HG02623 (cell line): ENCODE measurements around the gene PITX3.

Experiments used
- ATAC-seq: cut with Tn5 transposase; IDR thresholded peaks from one replicate; pipeline ENCODE4 v1.9.1; 2021; ENCODE audit warnings: moderate library complexity; ENCODE audit not compliant: unreplicated experiment

Gene PITX3

GRCh38 chr10:102241444-102242117, at the start of gene PITX3:
PITX3 (minus strand) TSS chr10:102241512; CDS start chr10:102232080, 9,432 bp downstream.
- ATAC-seq: no peak

- no peak for ATAC-seq
Measured at GRCh38 chr10:102289840-102290239, 48.5 kb upstream of the PITX3 start.

GRCh38 chr10:102289356-102289755, 48.0 kb upstream of the PITX3 start:
- ATAC-seq: no peak

GRCh38 chr10:102287991-102288390, 46.7 kb upstream of the PITX3 start:
- no peak for ATAC-seq

GRCh38 chr10:102287538-102287937, 46.2 kb upstream of the PITX3 start:
- no peak for ATAC-seq

GRCh38 chr10:102286216-102286615, 44.9 kb upstream of the PITX3 start:
- no peak for ATAC-seq

GRCh38 chr10:102285133-102285532, 43.8 kb upstream of the PITX3 start:
- ATAC-seq: no peak

- no peak for ATAC-seq
Measured at GRCh38 chr10:102284531-102284930, 43.2 kb upstream of the PITX3 start.

- no peak for ATAC-seq
Measured at GRCh38 chr10:102283890-102284289, 42.6 kb upstream of the PITX3 start.

GRCh38 chr10:102283488-102283887, 42.2 kb upstream of the PITX3 start:
- ATAC-seq: no peak

- ATAC-seq: no peak
Measured at GRCh38 chr10:102281102-102281487, 39.8 kb upstream of the PITX3 start.

GRCh38 chr10:102280397-102281101, 39.2 kb upstream of the PITX3 start:
- ATAC-seq: no peak

GRCh38 chr10:102279104-102279503, 37.8 kb upstream of the PITX3 start:
- no peak for ATAC-seq

- ATAC-seq: no peak
Measured at GRCh38 chr10:102275343-102275742, 34.0 kb upstream of the PITX3 start.

- no peak for ATAC-seq
Measured at GRCh38 chr10:102274062-102274461, 32.8 kb upstream of the PITX3 start.

GRCh38 chr10:102269017-102269416, 27.7 kb upstream of the PITX3 start:
- no peak for ATAC-seq

- ATAC-seq: no peak
Measured at GRCh38 chr10:102268375-102268888, 27.1 kb upstream of the PITX3 start.

- no peak for ATAC-seq
Measured at GRCh38 chr10:102267748-102268147, 26.4 kb upstream of the PITX3 start.

- no peak for ATAC-seq
Measured at GRCh38 chr10:102266670-102267069, 25.4 kb upstream of the PITX3 start.

GRCh38 chr10:102264371-102264770, 23.1 kb upstream of the PITX3 start:
- no peak for ATAC-seq

GRCh38 chr10:102262744-102263370, 21.5 kb upstream of the PITX3 start:
- ATAC-seq: no peak

- no peak for ATAC-seq
Measured at GRCh38 chr10:102261842-102262241, 20.5 kb upstream of the PITX3 start.
